ENCODE measurements around the gene FBXW12.
"Not testable (repeated sequence)": the region's sequence is repeated elsewhere in the genome, so short reads cannot be mapped to it uniquely, and the experiment has no call there.

Gene FBXW12, protein sequence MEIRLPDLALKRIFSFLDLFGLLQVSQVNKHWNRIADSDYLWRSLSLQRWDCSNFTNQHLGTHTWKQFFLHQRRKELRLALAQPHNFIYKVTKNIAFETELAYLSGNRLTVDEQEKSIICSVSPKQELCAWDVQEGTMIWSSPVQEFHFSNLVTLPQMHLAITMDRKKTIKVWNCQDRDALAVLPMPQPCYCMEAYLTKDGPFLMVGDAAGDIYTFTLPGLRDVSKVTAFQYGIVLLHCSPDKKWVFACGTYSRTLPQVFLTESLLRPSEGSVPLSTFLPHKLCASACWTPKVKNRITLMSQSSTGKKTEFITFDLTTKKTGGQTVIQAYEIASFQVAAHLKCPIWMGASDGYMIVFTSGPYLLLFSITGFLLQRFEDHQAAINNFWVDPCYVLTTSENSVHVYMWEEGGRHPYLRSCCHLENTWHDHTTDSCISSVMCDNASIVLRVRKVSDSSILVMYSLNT

DNA sequence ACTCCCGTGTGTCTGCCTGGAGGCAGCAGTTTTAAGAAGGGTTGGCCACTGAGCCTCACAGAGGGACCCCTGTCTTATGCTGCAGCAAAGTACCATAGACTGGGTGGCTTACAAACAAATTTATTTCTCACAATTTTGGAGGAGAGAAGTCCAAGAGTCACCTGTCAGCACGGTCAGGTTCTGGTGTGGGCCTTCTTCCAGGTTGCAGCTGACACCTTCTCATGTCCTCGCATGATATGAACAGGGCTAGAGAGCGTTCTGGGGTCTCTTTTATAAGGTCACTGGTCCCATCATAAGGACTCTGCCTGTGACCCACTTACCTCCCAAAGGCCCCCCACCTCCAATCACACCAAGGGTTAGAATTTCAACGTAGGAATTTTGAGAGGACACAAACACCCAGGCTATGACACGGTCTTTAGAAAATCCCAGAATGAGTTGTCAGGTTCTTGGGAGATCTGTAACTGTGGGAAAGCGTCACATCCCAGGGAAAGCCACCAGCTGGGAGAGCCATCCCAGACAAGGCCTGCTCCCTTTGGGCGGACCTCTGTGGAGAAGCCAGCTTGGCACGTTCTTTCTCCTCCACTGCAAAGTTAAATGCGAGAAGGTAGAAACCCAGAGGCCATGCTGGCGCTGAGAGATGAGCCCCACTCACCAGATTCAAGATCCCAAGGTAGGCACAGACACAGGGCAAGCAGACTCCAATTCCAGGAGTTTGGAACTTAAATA is at the start of gene FBXW12:
TSS of gene FBXW12 (plus strand) at position 569 of the 726 bp plus-strand sequence. CDS start 549 bp downstream, outside the sequence.
- DNase-seq (ENCODE audit: low read depth in 2 of 2), result no peak

DNA sequence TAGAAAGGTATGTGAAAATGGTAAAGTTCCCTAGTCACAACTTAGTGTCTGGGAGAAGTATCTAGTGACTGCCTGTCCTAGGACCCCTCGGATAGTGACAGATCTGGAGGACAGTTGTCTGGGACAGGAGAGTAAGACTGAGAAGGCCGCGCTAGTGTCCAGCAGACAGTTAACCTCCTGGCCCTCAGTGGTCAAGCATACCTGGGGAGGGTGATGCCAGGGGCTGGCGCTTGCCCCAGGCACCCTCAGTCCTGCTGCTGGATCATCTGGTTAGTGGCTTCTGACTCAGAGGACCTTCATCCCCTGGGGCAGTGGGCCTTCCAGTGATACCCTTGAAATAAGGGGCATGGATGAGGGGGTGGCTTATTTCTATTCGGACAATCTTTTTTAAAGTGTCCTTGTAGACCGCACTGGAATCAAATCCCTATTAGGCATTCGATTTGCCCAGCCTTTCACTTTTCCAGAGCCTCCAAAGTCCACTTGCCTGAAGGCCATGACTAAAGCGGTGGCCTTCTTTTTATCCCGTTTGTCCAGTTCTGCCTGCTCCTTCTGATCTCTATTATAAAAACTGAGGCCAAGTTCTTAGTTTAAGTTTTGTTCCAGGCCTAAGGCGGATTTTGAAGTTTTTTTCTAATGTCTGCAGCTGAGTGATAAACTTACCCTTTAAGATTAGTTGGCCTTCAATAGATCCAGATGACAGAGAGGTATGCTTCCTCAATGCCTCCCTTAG is 40.1 kb upstream of the FBXW12 start:
- DNase-seq (ENCODE audit: low read depth in 2 of 2), result not testable (repeated sequence)

DNA sequence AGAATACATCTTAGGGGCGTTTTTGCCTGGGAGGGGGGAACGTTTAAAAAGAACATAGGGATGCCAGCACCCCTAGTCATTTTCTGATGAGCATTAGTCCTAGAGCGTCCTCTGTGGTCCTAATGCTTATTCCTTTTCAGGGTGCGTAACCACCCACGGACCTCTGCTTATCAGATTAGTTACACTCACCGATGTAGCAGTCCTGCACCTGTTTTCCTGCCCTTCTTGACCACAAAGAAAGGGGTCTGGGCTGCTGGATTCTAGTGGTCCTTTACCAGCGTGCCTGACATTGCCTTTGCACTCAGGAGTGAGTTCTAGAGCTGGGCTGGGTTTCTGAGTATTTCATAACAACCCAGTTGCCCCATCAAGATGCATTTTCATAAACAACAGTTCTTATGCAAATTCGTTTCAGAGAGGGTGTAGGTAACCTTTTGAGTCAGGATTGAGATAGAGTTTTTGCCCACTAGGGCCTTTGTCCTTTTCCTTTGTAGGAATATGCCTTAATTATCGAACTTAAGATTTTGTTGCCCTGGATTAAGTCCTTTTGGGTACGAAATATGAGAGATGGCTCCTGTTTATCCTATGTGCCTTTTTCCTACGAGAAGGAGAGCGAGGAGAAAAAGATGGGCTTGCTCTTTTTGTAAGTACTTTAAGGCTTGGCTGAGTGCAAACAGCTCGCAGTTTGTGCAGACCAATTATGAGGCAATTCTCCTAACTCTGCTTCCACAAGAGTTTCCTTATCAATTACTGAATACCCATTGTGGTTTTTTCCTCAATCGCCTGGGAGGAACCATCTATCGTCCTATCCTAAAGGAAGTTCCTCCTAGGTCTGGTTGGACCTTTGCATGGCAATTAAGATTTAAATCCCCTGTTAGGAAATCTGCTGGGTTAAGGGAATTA is 38.4 kb upstream of the FBXW12 start, which contains the start of gene SPINK8:
TSS of gene SPINK8 (minus strand) at position 316 of the 900 bp plus-strand sequence. CDS start 5,320 bp downstream, outside the sequence.
- DNase-seq (ENCODE audit: low read depth in 2 of 2), result not testable (repeated sequence)

DNA sequence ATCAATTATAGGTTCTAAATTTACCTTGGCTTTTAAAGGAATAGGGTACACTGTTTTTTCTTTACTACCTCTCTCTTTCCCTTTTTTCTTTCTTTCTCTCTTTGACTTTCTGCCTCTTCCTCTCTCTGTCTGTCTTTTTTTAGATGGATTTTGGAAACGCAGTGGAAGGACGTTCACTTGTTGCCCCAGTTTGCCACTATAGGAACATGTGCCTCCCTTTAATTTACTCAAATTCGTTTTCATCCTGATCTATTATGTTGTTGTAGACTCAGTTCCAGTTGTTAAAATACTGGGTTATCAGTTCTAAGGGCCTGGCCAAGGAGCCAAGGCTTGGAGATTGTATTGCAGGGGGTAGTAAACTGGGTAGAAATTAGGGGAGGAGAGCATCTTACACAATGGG is 37.4 kb upstream of the FBXW12 start:
- no peak for DNase-seq (ENCODE audit: low read depth in 2 of 2)

DNA sequence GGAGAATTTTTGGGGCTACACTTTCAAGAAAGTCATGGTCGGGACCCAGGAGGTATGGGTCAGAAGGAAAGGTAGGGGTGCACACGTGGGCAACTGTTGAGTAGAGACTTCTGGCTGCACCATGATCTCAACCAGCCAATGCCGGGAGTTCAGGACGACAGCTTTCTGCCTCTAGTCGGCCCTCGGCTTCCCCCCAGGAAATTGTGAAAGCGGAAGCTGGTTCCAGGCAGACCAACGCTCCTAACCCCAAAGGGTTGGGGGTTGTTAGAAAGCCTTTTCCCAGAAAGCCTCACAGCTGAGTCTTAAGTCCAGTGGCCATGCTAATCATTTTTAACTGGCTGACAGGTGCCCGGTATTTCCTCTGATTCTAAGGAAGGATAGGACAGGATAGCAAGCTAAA is 36.7 kb upstream of the FBXW12 start:
- DNase-seq (ENCODE audit: low read depth in 2 of 2), result not testable (repeated sequence)

DNA sequence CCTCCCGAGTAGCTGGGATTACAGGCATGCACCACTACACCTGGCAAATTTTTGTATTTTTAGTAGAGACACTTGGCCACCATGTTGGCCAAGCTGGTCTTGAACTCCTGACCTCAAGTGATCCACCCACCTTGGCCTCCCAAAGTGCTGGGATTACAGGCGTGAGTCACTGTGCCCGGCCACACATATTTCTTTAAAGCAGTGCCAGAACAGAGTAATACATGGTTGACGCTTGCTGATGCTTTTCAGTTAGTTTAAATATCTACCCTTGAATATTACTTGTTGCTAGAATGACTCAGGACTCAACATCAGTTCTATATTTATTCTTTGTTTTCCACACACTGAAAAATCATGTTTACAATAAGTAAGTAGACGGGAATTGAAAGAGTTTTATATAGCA is 34.5 kb upstream of the FBXW12 start:
- DNase-seq (ENCODE audit: low read depth in 2 of 2), result not testable (repeated sequence)

DNA sequence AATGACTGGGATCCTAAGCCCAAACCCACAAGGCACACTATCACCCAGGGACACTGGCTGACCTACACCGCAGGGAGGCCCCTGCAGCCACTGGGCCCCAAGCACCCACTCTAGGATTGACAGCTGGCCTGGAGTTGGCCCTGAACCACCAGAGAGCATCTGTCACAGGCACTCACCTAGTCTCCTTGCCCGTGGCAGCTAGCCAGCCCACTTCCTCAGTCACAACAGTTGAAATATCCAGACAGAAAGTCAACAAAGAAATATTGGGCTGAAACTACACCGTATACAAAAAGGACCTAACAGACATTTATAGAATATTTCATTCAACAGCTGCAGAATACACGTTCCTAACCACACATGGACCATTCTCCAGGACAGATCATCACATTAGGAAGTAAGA is 33.4 kb upstream of the FBXW12 start:
- DNase-seq (ENCODE audit: low read depth in 2 of 2), result no peak

DNA sequence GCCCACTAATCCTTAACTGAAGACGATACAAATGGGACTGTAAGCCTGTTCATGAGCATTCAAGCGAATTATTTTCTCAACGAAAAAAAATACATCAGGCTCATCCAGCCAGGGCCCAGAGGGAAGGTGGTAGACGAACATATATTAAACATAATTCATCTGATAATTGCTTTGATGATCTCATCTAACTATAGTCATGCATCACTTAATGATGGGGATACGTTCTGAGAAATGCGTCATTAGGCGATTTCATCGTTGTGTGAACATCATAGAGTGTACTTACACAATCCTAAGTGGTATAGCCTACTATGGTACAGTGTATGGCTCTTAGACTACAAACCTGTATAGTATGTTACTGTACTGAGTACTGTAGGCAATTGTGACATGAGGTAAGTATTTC is 28.6 kb upstream of the FBXW12 start:
- DNase-seq (ENCODE audit: low read depth in 2 of 2), result no peak

DNA sequence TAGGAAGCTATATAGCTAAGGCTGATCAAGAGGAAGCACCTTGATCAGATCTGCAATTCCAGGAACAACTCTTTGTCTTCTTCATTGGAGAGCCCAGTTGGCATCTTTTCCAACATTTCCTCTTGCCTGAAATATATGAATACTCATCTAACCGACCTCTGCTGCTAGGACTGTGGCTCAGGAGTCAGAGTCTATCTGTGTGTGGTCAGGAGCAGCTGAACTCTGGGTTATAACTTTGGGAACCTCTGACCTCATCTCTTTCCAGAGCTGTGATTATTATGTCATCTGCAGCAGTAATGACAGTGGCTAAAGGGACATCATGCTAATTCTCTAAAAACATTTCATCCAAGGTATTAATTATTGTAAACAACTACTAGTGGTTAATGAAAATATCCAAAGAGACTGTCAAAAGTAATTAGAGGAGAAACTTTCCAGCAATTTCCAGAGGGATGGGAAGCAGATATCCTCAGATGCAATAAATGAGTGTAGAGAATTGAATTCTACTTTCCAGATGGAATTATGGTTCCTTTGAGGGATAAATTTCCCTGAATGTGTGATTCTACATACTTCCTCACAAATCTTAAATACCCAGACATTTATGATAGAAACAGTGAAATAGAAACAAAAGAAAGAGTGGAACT is 27.0 kb upstream of the FBXW12 start:
- no peak for DNase-seq (ENCODE audit: low read depth in 2 of 2)

DNA sequence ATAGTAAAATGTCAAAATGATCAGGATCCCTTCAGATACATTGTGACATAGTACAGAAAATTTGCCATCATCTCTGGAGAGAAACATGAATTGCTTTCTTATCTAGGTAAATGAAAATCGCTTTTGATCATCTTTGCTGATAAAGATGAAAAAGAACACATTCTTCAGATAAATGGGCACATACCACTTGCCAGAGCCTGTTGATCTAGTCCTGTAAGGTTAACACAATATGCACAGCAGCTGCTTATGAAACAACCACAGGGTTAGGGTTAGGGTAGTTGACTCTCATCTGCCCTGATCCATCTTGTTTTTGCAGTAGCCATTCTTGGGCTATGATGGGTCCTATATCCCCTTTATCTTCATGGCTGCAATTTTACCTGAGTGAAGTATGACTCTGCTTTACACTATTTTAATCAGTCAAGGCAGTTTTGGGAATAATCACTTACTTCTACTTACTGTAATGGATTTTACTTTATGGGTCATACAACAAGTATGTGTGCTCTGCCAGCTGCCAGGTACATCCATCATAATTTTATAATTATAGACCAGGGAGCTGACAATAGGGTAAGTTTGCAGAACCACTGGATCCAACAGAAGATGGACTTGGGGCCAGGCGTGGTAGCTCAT is 26.0 kb upstream of the FBXW12 start:
- no peak for DNase-seq (ENCODE audit: low read depth in 2 of 2)

DNA sequence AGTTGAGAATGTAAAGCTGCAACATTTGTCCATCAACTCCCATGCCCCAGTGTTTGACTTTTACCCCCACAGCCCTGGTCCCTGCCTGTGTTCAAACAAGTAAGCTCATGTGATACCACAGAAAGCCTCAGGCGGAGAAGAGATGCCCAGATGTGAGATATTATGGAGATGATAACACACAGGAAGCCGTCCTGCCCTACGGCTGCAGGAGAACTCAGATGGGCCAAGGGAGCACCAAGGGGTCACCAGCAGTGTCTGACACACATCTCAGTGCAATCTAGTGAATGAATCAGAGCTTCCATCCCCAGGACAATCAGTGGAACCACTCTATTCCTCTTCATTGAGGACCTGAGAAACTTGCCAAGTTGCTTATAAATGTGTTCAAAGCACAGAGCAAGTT is 24.5 kb upstream of the FBXW12 start:
- DNase-seq (ENCODE audit: low read depth in 2 of 2), result no peak

DNA sequence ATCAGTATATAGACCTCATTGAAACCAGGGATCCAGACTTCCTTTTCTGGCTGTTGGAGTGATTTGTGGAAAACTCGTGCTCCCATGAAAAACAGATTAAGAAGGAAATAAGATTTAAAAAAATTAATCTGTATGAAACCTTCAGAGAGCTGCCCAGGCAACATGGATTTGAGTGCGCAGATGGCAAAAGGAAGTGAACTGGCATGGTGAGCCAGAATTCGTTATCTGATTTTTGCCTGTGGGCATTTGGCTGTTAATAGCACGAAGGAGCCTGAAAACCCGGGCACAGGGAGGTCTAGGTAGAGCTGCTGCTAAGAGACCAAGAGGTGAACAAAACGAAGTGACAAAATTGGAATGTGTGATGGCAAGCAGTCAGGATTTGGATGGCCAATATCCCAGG is 19.5 kb upstream of the FBXW12 start:
- DNase-seq (ENCODE audit: low read depth in 2 of 2), result no peak

DNA sequence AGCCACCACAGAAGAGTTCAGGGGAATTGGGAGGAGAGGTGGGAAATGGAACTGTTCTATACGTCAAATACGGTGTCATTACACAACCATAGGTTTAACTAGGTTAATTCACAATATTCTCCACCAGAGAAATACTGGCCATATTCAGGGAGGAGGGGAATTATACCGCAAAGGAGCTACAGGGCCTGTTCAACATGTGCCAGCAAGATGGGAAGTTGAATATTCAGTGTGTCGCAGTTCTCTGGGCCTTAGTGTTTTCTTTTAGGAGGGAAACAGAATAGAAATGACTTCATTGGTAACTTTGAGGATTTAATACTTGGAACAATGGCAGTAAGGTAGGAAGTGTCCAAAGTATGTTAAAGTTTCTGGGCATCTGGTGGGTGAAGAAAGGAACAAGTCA is 18.0 kb upstream of the FBXW12 start:
- no peak for DNase-seq (ENCODE audit: low read depth in 2 of 2)

DNA sequence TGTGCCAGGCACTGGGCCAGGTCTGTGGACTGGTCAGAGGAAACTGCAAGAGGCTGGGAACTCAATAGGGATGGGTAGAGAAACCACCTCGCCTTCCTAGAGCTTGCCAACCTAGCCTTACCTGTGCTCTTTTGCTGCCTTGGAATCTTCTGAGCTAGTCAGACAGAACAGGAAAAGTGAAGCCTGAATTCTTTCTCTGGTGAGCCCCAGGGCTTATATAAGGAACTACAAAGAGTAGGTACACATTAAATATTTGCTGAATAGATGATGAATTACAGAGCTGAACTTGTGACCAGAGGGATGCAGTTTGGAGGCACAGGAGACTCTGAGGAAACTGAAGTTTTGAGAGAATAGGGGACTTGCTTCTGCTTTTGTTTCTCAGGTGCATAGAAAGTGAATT is 15.6 kb upstream of the FBXW12 start:
- DNase-seq (ENCODE audit: low read depth in 2 of 2), result no peak

DNA sequence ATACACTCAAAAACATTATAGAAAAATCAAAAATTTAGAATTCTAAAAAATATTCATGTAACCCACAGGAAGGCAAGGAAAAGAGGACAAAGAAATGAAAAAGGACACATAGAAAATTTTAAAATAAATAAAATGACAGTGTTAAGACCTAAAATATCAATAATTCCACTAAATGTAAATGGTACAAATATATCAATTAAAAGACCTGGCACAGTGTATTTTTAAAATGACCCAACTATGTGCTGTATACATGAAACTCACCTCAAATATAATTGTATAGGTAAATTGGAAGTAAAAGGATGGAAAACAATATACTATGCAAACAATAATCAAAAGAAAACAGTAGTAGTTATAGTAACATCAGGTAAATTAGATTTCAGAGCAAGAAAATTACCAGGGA is 10.1 kb upstream of the FBXW12 start:
- no peak for DNase-seq (ENCODE audit: low read depth in 2 of 2)

DNA sequence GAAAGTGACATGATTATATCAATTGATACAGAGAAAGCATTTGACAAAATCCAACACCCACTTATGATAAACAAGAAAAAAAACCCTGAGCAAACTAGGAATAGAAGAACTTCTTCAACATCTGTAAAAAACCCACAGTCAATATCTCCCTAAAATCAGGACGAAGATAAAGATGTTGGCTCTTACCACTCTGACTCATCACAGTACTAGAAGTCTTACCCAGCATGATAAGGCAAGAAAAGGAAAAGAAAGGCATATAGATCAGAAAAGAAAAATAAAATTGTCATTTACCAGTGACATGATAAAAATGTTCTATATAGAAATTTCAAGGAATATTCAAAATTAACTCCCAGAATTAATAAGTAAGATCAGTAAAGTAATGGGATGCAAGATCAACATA is 7.2 kb upstream of the FBXW12 start:
- no peak for DNase-seq (ENCODE audit: low read depth in 2 of 2)

DNA sequence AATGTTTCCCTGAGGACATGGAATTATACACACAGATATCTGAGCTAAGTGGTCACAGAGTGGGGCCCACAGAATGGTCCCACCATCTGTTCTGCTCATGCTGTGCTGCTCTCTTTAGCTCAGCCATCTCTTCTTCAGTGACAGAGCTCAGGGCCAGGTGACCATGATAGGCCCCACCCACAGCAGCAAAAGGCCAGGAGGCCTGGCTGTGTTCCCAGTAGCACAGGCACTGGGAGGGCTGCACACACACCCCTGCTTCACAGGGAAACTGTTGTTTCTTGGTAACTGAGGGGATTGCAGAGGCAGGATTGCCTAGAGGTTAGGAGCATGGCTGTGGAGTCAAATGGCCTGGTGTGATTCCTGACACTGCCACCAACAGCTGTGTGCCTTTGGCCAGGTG is 4.8 kb upstream of the FBXW12 start:
- no peak for DNase-seq (ENCODE audit: low read depth in 2 of 2)

DNA sequence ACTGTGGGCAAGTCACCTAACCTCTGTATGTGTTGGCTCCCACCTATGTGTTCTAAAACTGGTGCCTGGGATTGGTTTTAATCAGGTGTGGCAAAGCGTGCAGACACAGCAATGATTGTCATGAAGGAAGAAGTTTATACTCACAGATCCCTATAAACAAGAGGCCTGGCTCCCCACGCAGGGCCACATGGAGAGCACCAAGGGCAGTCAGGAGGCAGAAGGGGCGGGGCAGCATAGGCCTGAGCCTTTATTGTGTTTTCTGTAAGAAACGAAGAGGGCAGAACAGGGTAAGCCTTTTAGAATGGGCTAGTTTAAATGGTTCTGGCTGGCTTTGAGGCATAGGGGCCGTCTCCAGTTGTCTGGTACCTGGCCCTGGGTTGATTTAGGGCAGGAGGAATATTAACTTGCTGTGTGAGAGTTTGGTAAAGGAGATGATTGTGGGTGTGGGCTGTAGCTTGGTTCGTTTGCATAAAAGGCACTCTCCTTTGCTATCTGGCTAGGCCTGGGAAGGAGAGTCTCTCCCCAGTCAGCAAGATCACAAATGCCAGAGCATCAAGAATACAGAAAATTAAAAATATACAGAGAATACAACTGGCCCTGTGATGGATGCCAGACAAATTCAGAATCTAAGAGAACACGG is 2.2 kb upstream of the FBXW12 start:
- no peak for DNase-seq (ENCODE audit: low read depth in 2 of 2)

DNA sequence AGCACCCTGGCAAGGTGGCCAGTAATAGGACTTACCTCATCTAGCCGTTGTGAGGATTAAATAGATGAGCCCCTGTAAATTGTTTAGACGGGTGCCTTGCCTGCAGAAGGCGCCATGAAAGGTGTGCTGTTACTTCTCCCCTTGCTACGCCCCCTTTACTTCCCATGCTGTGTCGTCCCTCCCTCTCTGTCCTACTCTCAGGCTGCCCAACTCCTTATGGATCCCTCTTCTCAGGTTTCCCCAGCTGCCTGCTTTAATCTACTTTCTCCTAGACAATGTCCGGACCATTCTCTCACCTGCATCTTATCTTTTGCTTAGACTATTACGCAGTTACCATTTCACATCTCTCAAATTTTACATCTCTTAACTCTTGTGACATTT is 1.7 kb upstream of the FBXW12 start:
- DNase-seq (ENCODE audit: low read depth in 2 of 2), result no peak

DNA sequence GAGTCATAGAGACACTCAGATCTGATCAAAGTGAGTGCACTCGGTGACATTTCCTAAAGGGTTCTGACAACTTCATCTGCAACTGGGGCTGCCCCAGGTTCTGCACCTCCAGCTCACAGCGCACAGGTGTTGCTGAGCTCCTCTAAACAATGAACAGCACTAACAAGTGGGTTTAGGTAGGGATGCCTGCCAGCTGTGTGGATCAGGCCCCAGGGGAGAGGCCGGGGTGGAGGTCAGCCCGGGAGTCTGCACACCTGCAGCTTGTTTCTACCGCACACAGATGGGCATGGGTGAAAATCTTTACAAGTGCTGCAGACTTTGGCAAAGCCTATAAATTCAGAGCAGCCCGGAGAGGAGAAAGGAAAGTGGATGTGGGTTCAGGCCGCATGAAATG is 355 bp downstream of the FBXW12 start:
- DNase-seq (ENCODE audit: low read depth in 2 of 2), result no peak

All from stimulated activated CD8-positive, alpha-beta memory T cell treated with anti-CD3 and anti-CD28 coated beads, Interleukin-15, amount 100 ng/mL, for 48 hours (primary cell).